ENCODE measurements around the gene RNF5.

The RNF5 gene

GRCh38 chr6:32216998-32217397, 38.8 kb downstream of the RNF5 start:
- H2BK12ac ChIP-seq (ENCODE audit: low read length) = no peak overlapping the region
- peaks cover 0 to 37% (median 0%) of the 10 kb centered on the region in 3 experiments for H3K27me3 ChIP-seq (ENCODE audit: control insufficient read depth in 3 of 3, insufficient read depth in 3 of 3, low read depth in 1 of 3, low read length in 3 of 3)
- H2BK5ac ChIP-seq (ENCODE audit: low read length) = no peak overlapping the region
- no peak overlapping the region for H3K27ac ChIP-seq (replicated peaks; ENCODE audit: low read length)
- H3K14ac ChIP-seq (ENCODE audit: low read length) = no peak overlapping the region
- peak overlapping the region; percentile 91 for H2AK5ac ChIP-seq (ENCODE audit: low read depth, low read length)
- no peaks in the 10 kb centered on the region for H3K9me3 ChIP-seq (replicated peaks in 1 of 2; ENCODE audit: control insufficient read depth in 2 of 2, insufficient read depth in 1 of 2, low read depth in 1 of 2, low read length in 2 of 2)
- no peaks in the 10 kb centered on the region for H3K36me3 ChIP-seq (replicated peaks in 1 of 2; ENCODE audit: control insufficient read depth in 2 of 2, insufficient read depth in 2 of 2, low read length in 2 of 2)
- H3K79me1 ChIP-seq (ENCODE audit: low read depth, low read length) = no peaks in the 10 kb centered on the region
- H3K23ac ChIP-seq (ENCODE audit: low read depth, low read length, poor library complexity) = no peak overlapping the region
- peak overlapping the region; percentile 22 for H4K91ac ChIP-seq (ENCODE audit: low read depth, low read length, poor library complexity)
- no peak overlapping the region for H2BK120ac ChIP-seq (ENCODE audit: low read depth, low read length)
- WGBS, 2 donors (ENCODE audit: extremely low coverage in 2 of 2, insufficient read length in 2 of 2, insufficient replicate concordance in 1 of 2) = no CpG with 5 or more reads among the region's 11 CpGs
- no peaks in the 10 kb centered on the region for H3K4me1 ChIP-seq (ENCODE audit: control insufficient read depth in 2 of 2, insufficient read depth in 1 of 2, low read depth in 1 of 2, low read length in 2 of 2)
- no peak overlapping the region for H3K4me2 ChIP-seq (ENCODE audit: insufficient read depth, low read length, poor library complexity, severe bottlenecking)
- H2AFZ ChIP-seq (ENCODE audit: low read length) = no peak overlapping the region
- no peak overlapping the region for H3K4ac ChIP-seq (ENCODE audit: low read length)
- DNase-seq (ENCODE audit: low spot score) = no peak
- peak overlapping the region in 1 of 2 donors; percentile 8 for H3K4me3 ChIP-seq (ENCODE audit: low read length in 2 of 2)
- no peak overlapping the region for H4K8ac ChIP-seq (ENCODE audit: low read depth, low read length)
- H2BK15ac ChIP-seq (ENCODE audit: low read length) = peak overlapping the region; percentile 35
- no peak overlapping the region for H3K9ac ChIP-seq (ENCODE audit: low read depth, low read length, poor library complexity)
- H3K18ac ChIP-seq (ENCODE audit: low read length) = no peak overlapping the region

- H2AFZ ChIP-seq (ENCODE audit: low read length) = no peak overlapping the region
- H4K8ac ChIP-seq (ENCODE audit: low read depth, low read length) = no peak overlapping the region
- WGBS, 2 donors (ENCODE audit: extremely low coverage in 2 of 2, insufficient read length in 2 of 2, insufficient replicate concordance in 1 of 2) = no CpG with 5 or more reads among the region's 7 CpGs
These were observed 40.0 kb downstream of the RNF5 start for GRCh38 chr6:32218167-32218566.

GRCh38 chr6:32220021-32220420, 41.8 kb downstream of the RNF5 start:
- Histone ChIP-seq H2BK5ac (ENCODE audit: low read length) (no peak overlapping the region), H3K4me2 (ENCODE audit: insufficient read depth, low read length, poor library complexity, severe bottlenecking) (no peak overlapping the region), H4K8ac (ENCODE audit: low read depth, low read length) (no peak overlapping the region), H3K4me1 (ENCODE audit: control insufficient read depth in 2 of 2, insufficient read depth in 1 of 2, low read depth in 1 of 2, low read length in 2 of 2) (peaks cover 5 to 16% of the 10 kb centered on the region in 2 donors), H3K4me3 (ENCODE audit: low read length in 2 of 2) (no peak overlapping the region), H3K9ac (ENCODE audit: low read depth, low read length, poor library complexity) (no peak overlapping the region), H3K23ac (ENCODE audit: low read depth, low read length, poor library complexity) (no peak overlapping the region), H2BK120ac (ENCODE audit: low read depth, low read length) (no peak overlapping the region), H2BK15ac (ENCODE audit: low read length) (peak overlapping the region; percentile 69), H3K9me3 (replicated peaks in 1 of 2; ENCODE audit: control insufficient read depth in 2 of 2, insufficient read depth in 1 of 2, low read depth in 1 of 2, low read length in 2 of 2) (no peaks in the 10 kb centered on the region), H2AFZ (ENCODE audit: low read length) (no peak overlapping the region), H3K14ac (ENCODE audit: low read length) (no peak overlapping the region), H2BK12ac (ENCODE audit: low read length) (no peak overlapping the region), H3K36me3 (replicated peaks in 1 of 2; ENCODE audit: control insufficient read depth in 2 of 2, insufficient read depth in 2 of 2, low read length in 2 of 2) (no peaks in the 10 kb centered on the region), H4K91ac (ENCODE audit: low read depth, low read length, poor library complexity) (no peak overlapping the region), H3K4ac (ENCODE audit: low read length) (no peak overlapping the region), H2AK5ac (ENCODE audit: low read depth, low read length) (peak overlapping the region; percentile 76), H3K18ac (ENCODE audit: low read length) (peak overlapping the region; percentile 85), H3K27me3 (ENCODE audit: control insufficient read depth in 3 of 3, insufficient read depth in 3 of 3, low read depth in 1 of 3, low read length in 3 of 3) (peaks cover 0 to 46% (median 0%) of the 10 kb centered on the region in 3 experiments), H3K27ac (replicated peaks; ENCODE audit: low read length) (no peak overlapping the region), H3K79me1 (ENCODE audit: low read depth, low read length) (no peaks in the 10 kb centered on the region)
- no peak for DNase-seq (ENCODE audit: low spot score)
- WGBS, 2 donors (ENCODE audit: extremely low coverage in 2 of 2, insufficient read length in 2 of 2, insufficient replicate concordance in 1 of 2) = no CpG with 5 or more reads among the region's 4 CpGs

More at GRCh38 chr6:32218167-32218566, 40.0 kb downstream of the RNF5 start:
- Histone ChIP-seq H2BK5ac (ENCODE audit: low read length) (no peak overlapping the region), H4K91ac (ENCODE audit: low read depth, low read length, poor library complexity) (no peak overlapping the region), H3K23ac (ENCODE audit: low read depth, low read length, poor library complexity) (no peak overlapping the region), H3K4me3 (ENCODE audit: low read length in 2 of 2) (no peak overlapping the region), H3K9ac (ENCODE audit: low read depth, low read length, poor library complexity) (no peak overlapping the region), H3K79me1 (ENCODE audit: low read depth, low read length) (no peaks in the 10 kb centered on the region), H3K9me3 (replicated peaks in 1 of 2; ENCODE audit: control insufficient read depth in 2 of 2, insufficient read depth in 1 of 2, low read depth in 1 of 2, low read length in 2 of 2) (no peaks in the 10 kb centered on the region), H3K4ac (ENCODE audit: low read length) (no peak overlapping the region), H3K27ac (replicated peaks; ENCODE audit: low read length) (no peak overlapping the region), H3K27me3 (ENCODE audit: control insufficient read depth in 3 of 3, insufficient read depth in 3 of 3, low read depth in 1 of 3, low read length in 3 of 3) (peaks cover 0 to 40% (median 0%) of the 10 kb centered on the region in 3 experiments), H3K14ac (ENCODE audit: low read length) (no peak overlapping the region), H2BK12ac (ENCODE audit: low read length) (no peak overlapping the region), H3K18ac (ENCODE audit: low read length) (no peak overlapping the region), H2AK5ac (ENCODE audit: low read depth, low read length) (no peak overlapping the region), H3K4me2 (ENCODE audit: insufficient read depth, low read length, poor library complexity, severe bottlenecking) (no peak overlapping the region), H3K36me3 (replicated peaks in 1 of 2; ENCODE audit: control insufficient read depth in 2 of 2, insufficient read depth in 2 of 2, low read length in 2 of 2) (no peaks in the 10 kb centered on the region), H3K4me1 (ENCODE audit: control insufficient read depth in 2 of 2, insufficient read depth in 1 of 2, low read depth in 1 of 2, low read length in 2 of 2) (peaks cover 2 to 6% of the 10 kb centered on the region in 2 donors), H2BK15ac (ENCODE audit: low read length) (no peak overlapping the region), H2BK120ac (ENCODE audit: low read depth, low read length) (peak overlapping the region; percentile 66)
- DNase-seq (ENCODE audit: low spot score) = no peak

GRCh38 chr6:32222333-32223230, 44.4 kb downstream of the RNF5 start:
- WGBS, 2 donors (ENCODE audit: extremely low coverage in 2 of 2, insufficient read length in 2 of 2, insufficient replicate concordance in 1 of 2) = no CpG with 5 or more reads among the region's 8 CpGs
- H4K91ac ChIP-seq (ENCODE audit: low read depth, low read length, poor library complexity) = peak overlapping the region; percentile 9
- H2AFZ ChIP-seq (ENCODE audit: low read length) = peak overlapping the region; percentile 72
- no peaks in the 10 kb centered on the region for H3K79me1 ChIP-seq (ENCODE audit: low read depth, low read length)
- H3K9ac ChIP-seq (ENCODE audit: low read depth, low read length, poor library complexity) = no peak overlapping the region
- no peaks in the 10 kb centered on the region for H3K36me3 ChIP-seq (replicated peaks in 1 of 2; ENCODE audit: control insufficient read depth in 2 of 2, insufficient read depth in 2 of 2, low read length in 2 of 2)
- peak overlapping the region; percentile 34 for H3K23ac ChIP-seq (ENCODE audit: low read depth, low read length, poor library complexity)
- no peak overlapping the region for H2BK12ac ChIP-seq (ENCODE audit: low read length)
- H3K18ac ChIP-seq (ENCODE audit: low read length) = peak overlapping the region; percentile 78
- DNase-seq (ENCODE audit: low spot score) = no peak
- peak overlapping the region; percentile 2 for H2BK5ac ChIP-seq (ENCODE audit: low read length)
- no peak overlapping the region for H3K27ac ChIP-seq (replicated peaks; ENCODE audit: low read length)
- peaks cover 0 to 39% (median 0%) of the 10 kb centered on the region in 3 experiments for H3K27me3 ChIP-seq (ENCODE audit: control insufficient read depth in 3 of 3, insufficient read depth in 3 of 3, low read depth in 1 of 3, low read length in 3 of 3)
- no peaks in the 10 kb centered on the region for H3K9me3 ChIP-seq (replicated peaks in 1 of 2; ENCODE audit: control insufficient read depth in 2 of 2, insufficient read depth in 1 of 2, low read depth in 1 of 2, low read length in 2 of 2)
- no peak overlapping the region for H3K4me3 ChIP-seq (ENCODE audit: low read length in 2 of 2)
- H3K4me1 ChIP-seq (ENCODE audit: control insufficient read depth in 2 of 2, insufficient read depth in 1 of 2, low read depth in 1 of 2, low read length in 2 of 2) = peaks cover 5 to 16% of the 10 kb centered on the region in 2 donors
- H3K14ac ChIP-seq (ENCODE audit: low read length) = no peak overlapping the region
- H4K8ac ChIP-seq (ENCODE audit: low read depth, low read length) = no peak overlapping the region
- H3K4ac ChIP-seq (ENCODE audit: low read length) = no peak overlapping the region
- no peak overlapping the region for H3K4me2 ChIP-seq (ENCODE audit: insufficient read depth, low read length, poor library complexity, severe bottlenecking)
- H2BK120ac ChIP-seq (ENCODE audit: low read depth, low read length) = no peak overlapping the region
- peak overlapping the region; percentile 66 for H2AK5ac ChIP-seq (ENCODE audit: low read depth, low read length)
- peak overlapping the region; percentile 69 for H2BK15ac ChIP-seq (ENCODE audit: low read length)
